ENCODE measurements around the gene LRP4. TPM values are rescaled to one million over a fixed set of nuclear protein-coding genes. Genes with fewer than 3 reads are reported as not detected.

LRP4 gene
- total RNA-seq, 1 experiment from 2014 or later, result 9.6 TPM

- Histone ChIP-seq H4K20me1 (ENCODE audit: insufficient read depth) (no peaks in the 10 kb centered on the region), H2AFZ (no peak overlapping the region), H3F3A (ENCODE audit: insufficient read depth, low read depth) (no peaks in the 10 kb centered on the region), H3K27me3 (ENCODE audit: insufficient read depth, low read depth) (no peaks in the 10 kb centered on the region), H3K4me3 (no peak overlapping the region), H3K4me2 (no peak overlapping the region), H3K9me2 (ENCODE audit: insufficient read depth) (no peaks in the 10 kb centered on the region), H3K79me2 (ENCODE audit: low read depth) (no peaks in the 10 kb centered on the region), H3K36me3 (ENCODE audit: low read depth) (no peaks in the 10 kb centered on the region), H3K4me1 (replicated peaks; ENCODE audit: insufficient read depth) (no peaks in the 10 kb centered on the region), H3K27ac (no peak overlapping the region), H3K9me3 (ENCODE audit: insufficient read depth, low read depth) (no peaks in the 10 kb centered on the region)
- intact Hi-C loops (cut with micrococcal nuclease; ENCODE audit: unreplicated experiment), result no loop called here
- POLR2A ChIA-PET (ENCODE audit: unreplicated experiment), result no interaction called here
- no peak for TF ChIP-seq EZH2 (IDR thresholded peaks at IDR 0.05; ENCODE audit: low read depth)
- TF ChIP-seq, protein P1, sequence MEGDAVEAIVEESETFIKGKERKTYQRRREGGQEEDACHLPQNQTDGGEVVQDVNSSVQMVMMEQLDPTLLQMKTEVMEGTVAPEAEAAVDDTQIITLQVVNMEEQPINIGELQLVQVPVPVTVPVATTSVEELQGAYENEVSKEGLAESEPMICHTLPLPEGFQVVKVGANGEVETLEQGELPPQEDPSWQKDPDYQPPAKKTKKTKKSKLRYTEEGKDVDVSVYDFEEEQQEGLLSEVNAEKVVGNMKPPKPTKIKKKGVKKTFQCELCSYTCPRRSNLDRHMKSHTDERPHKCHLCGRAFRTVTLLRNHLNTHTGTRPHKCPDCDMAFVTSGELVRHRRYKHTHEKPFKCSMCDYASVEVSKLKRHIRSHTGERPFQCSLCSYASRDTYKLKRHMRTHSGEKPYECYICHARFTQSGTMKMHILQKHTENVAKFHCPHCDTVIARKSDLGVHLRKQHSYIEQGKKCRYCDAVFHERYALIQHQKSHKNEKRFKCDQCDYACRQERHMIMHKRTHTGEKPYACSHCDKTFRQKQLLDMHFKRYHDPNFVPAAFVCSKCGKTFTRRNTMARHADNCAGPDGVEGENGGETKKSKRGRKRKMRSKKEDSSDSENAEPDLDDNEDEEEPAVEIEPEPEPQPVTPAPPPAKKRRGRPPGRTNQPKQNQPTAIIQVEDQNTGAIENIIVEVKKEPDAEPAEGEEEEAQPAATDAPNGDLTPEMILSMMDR (conservative IDR thresholded peaks at IDR 0.05), result no peak
- no TSS peak for BruUV-seq (replicated peaks)
- CTCF ChIA-PET, result no interaction called here
- DNase-seq, result no peak
Measured at GRCh38 chr11:46874586-46874985, 43.8 kb downstream of the LRP4 start.

GRCh38 chr11:46868912-46869311 is 49.4 kb downstream of the LRP4 start:
- H2AFZ ChIP-seq, result no peak overlapping the region
- H3K36me3 ChIP-seq (ENCODE audit: low read depth), result no peaks in the 10 kb centered on the region
- no peaks in the 10 kb centered on the region for H3K9me3 ChIP-seq (ENCODE audit: insufficient read depth, low read depth)
- no peaks in the 10 kb centered on the region for H3F3A ChIP-seq (ENCODE audit: insufficient read depth, low read depth)
- BruUV-seq (replicated peaks), result no TSS peak
- H4K20me1 ChIP-seq (ENCODE audit: insufficient read depth), result no peaks in the 10 kb centered on the region
- no peaks in the 10 kb centered on the region for H3K4me1 ChIP-seq (replicated peaks; ENCODE audit: insufficient read depth)
- H3K9me2 ChIP-seq (ENCODE audit: insufficient read depth), result no peaks in the 10 kb centered on the region
- H3K4me2 ChIP-seq, result no peak overlapping the region
- ChIA-PET POLR2A (ENCODE audit: unreplicated experiment) (no interaction called here), CTCF (no interaction called here)
- TF ChIP-seq EZH2 (IDR thresholded peaks at IDR 0.05; ENCODE audit: low read depth), result no peak
- TF ChIP-seq, protein P1 (conservative IDR thresholded peaks at IDR 0.05), result no peak
- H3K4me3 ChIP-seq, result no peak overlapping the region
- no peak overlapping the region for H3K27ac ChIP-seq
- no peak for DNase-seq
- H3K79me2 ChIP-seq (ENCODE audit: low read depth), result no peaks in the 10 kb centered on the region
- intact Hi-C loops (cut with micrococcal nuclease; ENCODE audit: unreplicated experiment), result no loop called here
- H3K27me3 ChIP-seq (ENCODE audit: insufficient read depth, low read depth), result no peaks in the 10 kb centered on the region

GRCh38 chr11:46865340-46865739 is 53.0 kb downstream of the LRP4 start:
- DNase-seq, result peak in 1 of 2 experiments; percentile 18
- Histone ChIP-seq H3K4me1 (replicated peaks; ENCODE audit: insufficient read depth) (no peaks in the 10 kb centered on the region), H2AFZ (no peak overlapping the region), H4K20me1 (ENCODE audit: insufficient read depth) (no peaks in the 10 kb centered on the region), H3K9me2 (ENCODE audit: insufficient read depth) (no peaks in the 10 kb centered on the region), H3K4me3 (no peak overlapping the region), H3K27ac (no peak overlapping the region), H3K9me3 (ENCODE audit: insufficient read depth, low read depth) (no peaks in the 10 kb centered on the region), H3K79me2 (ENCODE audit: low read depth) (no peaks in the 10 kb centered on the region), H3K27me3 (ENCODE audit: insufficient read depth, low read depth) (no peaks in the 10 kb centered on the region), H3K4me2 (no peak overlapping the region), H3F3A (ENCODE audit: insufficient read depth, low read depth) (no peaks in the 10 kb centered on the region), H3K36me3 (ENCODE audit: low read depth) (no peaks in the 10 kb centered on the region)
- intact Hi-C loops (cut with micrococcal nuclease; ENCODE audit: unreplicated experiment), result no loop called here
- ChIA-PET CTCF (interaction anchor here (1.2 kb wide), 1 partner anchor 39 kb away, joined by 4 read pairs; no protein-coding TSS in a partner anchor), POLR2A (ENCODE audit: unreplicated experiment) (no interaction called here)
- no TSS peak for BruUV-seq (replicated peaks)
- TF ChIP-seq EZH2 (IDR thresholded peaks at IDR 0.05; ENCODE audit: low read depth), result no peak

DNA sequence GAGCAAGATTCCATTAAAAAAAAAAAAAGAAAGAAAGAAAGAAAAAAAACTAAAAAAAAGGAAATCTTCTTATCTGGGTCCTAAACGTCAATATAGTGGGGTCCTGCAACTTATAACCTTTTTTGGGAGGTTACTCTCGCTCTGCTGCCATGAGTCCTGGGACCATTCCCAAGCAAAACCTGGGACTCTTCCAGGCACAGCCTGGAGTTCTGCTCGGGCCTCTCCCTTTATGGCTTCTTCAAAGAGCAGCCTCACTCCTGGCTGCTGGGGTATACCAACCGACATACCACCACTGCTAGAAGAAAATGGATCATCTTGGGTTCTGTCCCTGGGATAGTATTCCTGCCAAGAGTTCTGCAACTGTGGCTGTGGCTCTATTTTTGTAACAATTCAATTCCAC is 58.1 kb downstream of the LRP4 start:
- H3K9me2 ChIP-seq (ENCODE audit: insufficient read depth), result no peaks in the 10 kb centered on the region
- no peaks in the 10 kb centered on the region for H3K9me3 ChIP-seq (ENCODE audit: insufficient read depth, low read depth)
- H3K4me3 ChIP-seq, result no peak overlapping the region
- no peak overlapping the region for H3K27ac ChIP-seq
- no peaks in the 10 kb centered on the region for H4K20me1 ChIP-seq (ENCODE audit: insufficient read depth)
- ChIA-PET CTCF (no interaction called here), POLR2A (ENCODE audit: unreplicated experiment) (no interaction called here)
- H3K4me1 ChIP-seq (replicated peaks; ENCODE audit: insufficient read depth), result no peaks in the 10 kb centered on the region
- no peaks in the 10 kb centered on the region for H3F3A ChIP-seq (ENCODE audit: insufficient read depth, low read depth)
- H3K79me2 ChIP-seq (ENCODE audit: low read depth), result no peaks in the 10 kb centered on the region
- no peaks in the 10 kb centered on the region for H3K36me3 ChIP-seq (ENCODE audit: low read depth)
- no peak for DNase-seq
- no peak for TF ChIP-seq EZH2 (IDR thresholded peaks at IDR 0.05; ENCODE audit: low read depth)
- TF ChIP-seq, protein P1 (conservative IDR thresholded peaks at IDR 0.05), result no peak
- no TSS peak for BruUV-seq (replicated peaks)
- H3K4me2 ChIP-seq, result no peak overlapping the region
- H3K27me3 ChIP-seq (ENCODE audit: insufficient read depth, low read depth), result no peaks in the 10 kb centered on the region
- intact Hi-C loops (cut with micrococcal nuclease; ENCODE audit: unreplicated experiment), result no loop called here
- H2AFZ ChIP-seq, result no peak overlapping the region

All from PC-9 (cell line).